LHCN-M2 (cell line): ENCODE measurements around the gene ALCAM. TPM values are rescaled to one million over a fixed set of nuclear protein-coding genes. Genes with fewer than 3 reads are reported as not detected.
A peak's percentile ranks its signal among the peaks of the same experiment; 100 is the strongest.

Source experiments
- DNase-seq: peaks from one replicate; pipeline ENCODE4 v3.0.0-alpha.2; 2012; ENCODE audit warnings: low read depth
- total RNA-seq: library from RNA; depleted of rRNA; stranded (reverse); fragments of >200 nt; gene quantifications from 2 replicates; pipeline ENCODE4 v1.2.3, GENCODE V29; 2014

Gene ALCAM
- total RNA-seq, 1 experiment from 2014 or later: 94.7 TPM

DNA sequence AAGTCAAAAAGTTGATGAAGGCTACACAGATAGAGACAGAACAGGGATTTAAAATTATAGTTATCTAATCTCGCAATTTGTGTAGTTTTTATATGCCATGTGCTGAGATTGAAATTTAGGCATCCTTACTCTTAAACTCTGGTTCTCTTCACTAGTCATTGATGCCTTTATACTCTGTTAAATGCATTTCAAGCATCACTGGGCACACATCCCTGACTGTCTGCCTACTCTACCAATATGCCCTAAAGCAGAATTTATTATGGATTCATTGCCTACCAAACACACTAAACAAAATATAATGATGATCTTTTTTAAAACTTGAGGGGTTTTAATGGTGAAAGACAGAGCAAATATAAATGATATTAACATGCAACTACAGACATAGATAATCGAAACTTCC, 10.3 kb upstream of the ALCAM start:
- DNase-seq: no peak

DNA sequence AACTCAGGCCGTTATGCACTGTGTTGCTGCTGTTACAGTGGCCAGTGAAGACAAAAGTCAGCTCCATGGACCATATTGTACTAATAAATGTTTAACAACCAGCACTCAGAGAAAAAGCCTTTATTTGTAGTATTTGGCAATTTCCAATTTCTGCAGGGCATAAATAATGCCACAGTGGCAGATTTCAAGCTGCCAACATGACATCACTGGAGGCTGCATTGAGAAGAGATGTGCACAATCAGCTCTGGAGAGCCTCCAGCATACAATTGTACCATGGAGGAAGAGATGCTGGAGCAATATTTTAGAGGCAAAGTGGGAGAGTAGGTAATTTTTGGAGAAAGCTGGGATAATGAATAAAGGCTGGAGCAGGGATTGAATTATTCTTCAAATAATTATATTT, 9.7 kb upstream of the ALCAM start:
- DNase-seq: no peak

GRCh38 chr3:105359098-105359762, 7.5 kb upstream of the ALCAM start:
- DNase-seq: peak; percentile 78

DNA sequence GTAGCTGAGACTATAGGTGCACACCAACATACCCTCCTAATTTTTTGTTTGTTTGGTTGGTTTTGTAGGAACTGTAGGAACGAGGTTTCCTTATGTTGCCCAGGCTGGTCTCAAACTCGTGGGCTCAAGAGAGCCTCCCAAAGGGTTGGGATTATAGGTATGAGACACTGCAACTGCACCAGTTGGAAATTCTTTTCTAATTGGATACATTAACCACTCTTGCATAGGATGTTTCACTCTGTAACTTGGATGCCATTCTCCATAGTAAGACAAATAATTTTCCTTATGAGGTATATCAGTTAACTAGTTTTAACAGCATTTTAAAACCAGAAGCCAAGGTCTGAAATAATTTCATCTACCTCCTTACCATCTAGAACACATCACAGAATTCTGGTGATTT, 6.7 kb upstream of the ALCAM start:
- DNase-seq: no peak

GRCh38 chr3:105362021-105362665, 4.6 kb upstream of the ALCAM start:
- peak; percentile 66 for DNase-seq

- peak; percentile 70 for DNase-seq
Measured at GRCh38 chr3:105364128-105364527, 2.6 kb upstream of the ALCAM start.

- peak; percentile 26 for DNase-seq
Measured at GRCh38 chr3:105365081-105365390, 1.7 kb upstream of the ALCAM start.

DNA sequence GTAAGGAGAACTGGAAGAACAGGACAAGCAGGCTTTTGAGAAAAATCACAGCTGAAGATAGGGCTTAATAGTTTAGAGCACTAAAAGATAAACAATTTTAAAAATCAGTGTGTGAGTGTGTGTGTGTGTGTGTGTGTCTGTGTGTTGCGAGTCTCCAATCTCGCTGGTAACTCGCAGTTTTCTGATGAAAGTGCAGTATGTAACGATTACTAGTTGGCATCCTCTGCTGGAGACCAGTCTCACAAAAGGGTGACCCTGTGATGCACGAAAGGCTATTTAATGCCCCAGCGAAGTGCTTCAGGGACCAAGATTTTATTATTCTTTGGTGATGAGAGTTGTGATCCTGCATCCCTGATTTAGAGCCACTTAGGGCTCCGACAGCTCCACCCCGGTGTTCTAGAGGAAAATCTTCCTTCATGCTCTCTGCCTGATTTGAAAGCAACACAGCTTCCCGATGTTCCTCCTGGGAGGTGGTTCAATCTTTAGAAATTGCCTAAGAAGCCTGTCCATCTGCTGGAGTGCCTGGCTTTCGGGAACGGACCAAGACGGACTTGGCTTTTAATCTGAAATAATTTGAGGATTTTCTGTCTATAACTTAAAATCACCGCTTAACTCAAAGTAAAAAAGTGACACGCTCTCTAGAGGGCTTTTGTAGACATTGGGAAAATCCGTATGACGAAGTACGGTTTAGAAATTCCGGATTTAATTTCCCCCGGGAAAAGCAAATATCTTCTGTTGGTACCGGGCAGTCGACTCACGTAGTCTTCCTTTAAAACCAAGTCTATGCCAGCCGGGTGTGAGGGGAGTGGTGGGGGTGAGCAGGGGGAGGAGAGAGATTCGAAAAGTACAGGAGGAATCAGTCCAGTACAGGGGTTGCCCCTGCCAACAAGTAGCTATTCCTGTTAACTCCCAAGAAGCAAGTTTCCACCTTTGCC, 1.1 kb upstream of the ALCAM start:
- DNase-seq: peak; percentile 89

DNA sequence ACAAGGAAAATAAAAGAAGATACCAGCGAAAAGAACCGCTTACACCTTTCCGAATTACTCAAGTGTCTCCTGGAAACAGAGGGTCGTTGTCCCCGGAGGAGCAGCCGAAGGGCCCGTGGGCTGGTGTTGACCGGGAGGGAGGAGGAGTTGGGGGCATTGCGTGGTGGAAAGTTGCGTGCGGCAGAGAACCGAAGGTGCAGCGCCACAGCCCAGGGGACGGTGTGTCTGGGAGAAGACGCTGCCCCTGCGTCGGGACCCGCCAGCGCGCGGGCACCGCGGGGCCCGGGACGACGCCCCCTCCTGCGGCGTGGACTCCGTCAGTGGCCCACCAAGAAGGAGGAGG, 325 bp downstream of the ALCAM start:
- DNase-seq: no peak

DNA sequence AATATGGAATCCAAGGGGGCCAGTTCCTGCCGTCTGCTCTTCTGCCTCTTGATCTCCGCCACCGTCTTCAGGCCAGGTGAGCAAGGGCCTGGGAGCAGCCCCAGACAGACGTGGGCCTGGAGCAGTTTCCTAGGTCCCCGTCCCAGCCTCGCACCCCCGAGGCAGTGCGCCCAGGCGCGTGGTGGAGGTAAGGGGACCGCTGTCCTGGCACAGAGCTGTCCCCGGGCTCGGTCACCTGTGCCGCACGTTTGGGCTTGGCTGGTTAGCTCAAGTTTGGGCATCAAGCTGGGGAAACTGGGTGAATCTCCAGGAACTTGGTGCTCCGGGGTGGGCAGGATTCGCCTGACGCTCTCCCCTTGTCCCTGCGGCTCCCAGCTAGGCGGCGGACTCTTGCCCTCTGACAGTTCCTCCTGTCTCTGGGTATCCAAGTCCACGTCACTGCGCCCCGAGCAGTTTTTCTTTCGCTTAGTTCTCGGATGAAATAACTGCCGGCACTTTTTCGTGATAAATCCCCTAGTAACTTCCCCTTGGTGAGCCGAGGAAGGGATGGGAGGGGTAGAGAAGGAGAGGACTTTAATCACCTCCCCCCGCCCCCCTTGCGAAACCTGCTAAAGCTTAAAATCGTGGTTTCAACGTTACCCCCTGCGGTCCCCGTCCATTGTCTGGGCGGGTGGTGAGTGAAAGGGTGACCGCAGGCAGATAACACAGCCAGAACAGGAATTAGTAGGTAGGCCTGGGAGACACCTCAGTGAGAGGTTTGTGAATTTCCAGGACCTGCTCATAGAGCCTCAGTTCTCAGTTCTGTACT, 901 bp downstream of the ALCAM start:
- peak; percentile 74 for DNase-seq

DNA sequence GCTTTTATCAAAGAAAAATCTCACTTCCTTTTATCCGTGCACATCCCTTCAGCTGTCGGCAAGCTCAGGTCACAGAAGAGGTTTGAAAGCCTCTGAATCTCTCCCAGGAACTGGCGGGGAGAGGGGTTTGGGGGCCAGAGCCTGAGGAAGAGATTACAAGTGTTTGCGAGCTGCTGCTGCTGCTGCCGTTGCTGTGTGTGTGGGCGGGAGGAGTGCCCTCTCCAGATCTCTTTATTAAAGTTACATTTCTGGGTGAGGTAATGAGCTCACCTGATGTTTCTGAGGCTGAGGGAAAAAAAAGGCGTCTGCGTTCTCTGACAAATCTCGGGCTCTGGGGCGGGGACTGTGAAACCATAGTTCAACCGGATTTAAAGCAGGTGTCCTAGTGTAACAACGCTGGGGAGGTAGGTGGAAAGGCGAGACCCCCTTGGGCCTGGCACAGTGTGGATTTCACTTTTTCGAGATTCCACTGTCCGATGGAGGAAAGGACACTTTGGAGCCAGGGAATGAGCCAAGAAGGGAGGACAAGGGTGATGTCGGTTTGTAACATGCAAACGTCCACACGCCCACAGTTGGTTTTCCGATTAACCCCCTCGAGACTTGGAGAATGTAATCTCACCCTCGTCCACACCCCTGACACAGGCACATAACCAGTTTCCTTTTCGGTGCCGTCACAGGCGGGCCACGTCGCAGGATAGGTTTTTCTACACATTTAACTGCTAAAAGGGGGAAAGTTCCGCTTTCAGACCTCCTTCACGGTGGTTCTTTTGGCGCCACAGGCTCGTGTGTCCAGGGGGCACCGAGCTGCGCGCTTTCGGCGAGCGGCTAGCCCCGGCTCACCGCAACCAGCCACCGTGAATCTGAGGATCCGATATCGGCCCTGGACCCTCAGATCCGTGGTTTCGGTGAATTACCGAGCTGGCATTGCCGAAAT, 2.1 kb downstream of the ALCAM start:
- peak; percentile 68 for DNase-seq

GRCh38 chr3:105369500-105370371, 3.0 kb downstream of the ALCAM start:
- peak; percentile 83 for DNase-seq

- DNase-seq: no peak
Measured at GRCh38 chr3:105373383-105373782, 6.7 kb downstream of the ALCAM start.

- DNase-seq: no peak
Measured at GRCh38 chr3:105375750-105376511, 9.2 kb downstream of the ALCAM start.

DNA sequence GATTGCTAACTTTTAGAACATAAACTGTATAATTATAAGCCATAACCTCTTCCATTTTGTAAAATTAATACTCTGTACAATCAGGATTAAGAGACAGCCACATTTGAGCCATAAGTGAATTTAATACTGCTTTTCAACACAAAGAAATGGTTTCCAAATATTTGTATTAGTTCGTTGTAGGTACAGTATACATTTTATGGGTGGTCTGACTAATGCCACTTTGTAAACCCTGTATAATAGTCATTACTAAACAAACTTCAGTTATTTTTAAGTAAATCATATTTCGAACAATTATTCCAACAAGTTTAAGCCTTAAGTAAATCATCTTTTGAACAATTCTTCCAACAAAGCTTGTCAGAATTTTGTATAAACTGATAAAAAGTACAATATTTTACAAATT, 11.0 kb downstream of the ALCAM start:
- DNase-seq: no peak

GRCh38 chr3:105385179-105385578, 18.5 kb downstream of the ALCAM start:
- no peak for DNase-seq

DNA sequence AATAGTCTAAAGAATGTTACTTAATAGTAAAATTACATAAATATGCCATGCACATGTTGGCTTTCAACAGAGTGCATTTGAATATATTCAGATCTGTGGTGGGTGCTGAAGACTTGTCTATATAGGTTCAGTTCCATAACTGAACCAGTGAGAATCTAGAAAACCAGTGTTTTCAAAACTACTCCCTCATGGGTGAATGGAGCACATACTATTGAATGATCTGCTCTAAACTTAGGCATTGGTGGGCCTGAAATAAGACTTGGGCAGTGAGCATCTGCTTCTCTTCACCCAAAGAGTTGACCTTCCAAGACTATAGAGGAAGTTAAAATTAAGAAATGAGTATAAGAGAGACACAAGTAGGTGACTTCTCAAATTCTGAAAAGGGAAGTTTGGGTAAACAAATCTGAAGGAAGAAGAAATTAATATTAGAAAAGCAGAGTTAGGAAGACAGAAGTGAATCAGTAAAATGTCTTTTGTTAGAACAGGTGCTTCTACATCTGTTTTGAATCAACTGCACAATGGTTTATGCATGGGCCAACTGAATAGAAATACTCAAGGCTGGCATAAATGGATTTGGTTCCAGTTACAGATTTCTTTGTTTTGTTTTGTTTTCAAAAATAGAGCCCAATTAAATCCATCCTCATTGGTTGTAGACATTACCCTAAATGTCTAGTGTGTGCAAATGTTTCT, 19.3 kb downstream of the ALCAM start:
- DNase-seq: no peak

DNA sequence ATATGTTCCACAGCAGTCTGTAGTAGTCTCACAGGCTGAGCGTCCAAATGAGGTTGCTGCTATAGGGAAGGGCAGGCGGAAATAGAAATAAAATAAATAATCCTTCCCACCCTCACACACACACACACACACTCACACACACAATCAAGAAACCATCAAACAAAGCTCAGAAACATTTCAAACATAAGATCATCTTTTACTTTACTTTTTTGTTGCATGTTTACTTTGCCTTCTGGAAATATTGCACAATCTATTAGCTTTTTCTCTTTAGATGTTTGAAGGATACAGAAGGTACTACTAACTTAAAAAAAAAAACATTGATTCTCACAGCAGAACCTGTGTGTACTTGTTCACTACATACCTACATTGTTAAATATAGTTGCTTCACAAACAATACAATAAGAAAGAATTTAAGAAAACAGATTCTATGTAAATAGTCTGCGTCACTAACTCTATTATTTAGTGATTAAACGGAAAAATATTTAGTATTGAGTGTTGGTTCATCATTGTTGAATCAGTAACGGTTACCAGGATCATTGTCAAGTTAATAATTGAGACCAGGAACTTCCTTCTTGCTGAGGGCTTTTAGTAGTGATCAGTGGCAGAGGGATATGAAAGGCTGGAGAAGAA, 20.5 kb downstream of the ALCAM start:
- no peak for DNase-seq
